AG10803 (cell line): ENCODE measurements around the gene ETFDH.
"Not testable (repeated sequence)": the region's sequence is repeated elsewhere in the genome, so short reads cannot be mapped to it uniquely, and the experiment has no call there.

ENCODE experiments used
- DNase-seq: peaks from one replicate; pipeline ENCODE4 v3.0.0; 2010; ENCODE audit warnings: low read depth
- H3K4me3 ChIP-seq: 2 replicates; pipeline ENCODE4 v1.5.1; 2011; ENCODE audit warnings: mild to moderate bottlenecking, low read length, control low read depth
- CTCF ChIP-seq: conservative IDR thresholded peaks from 2 replicates; pipeline ENCODE4 v1.5.1; 2011; ENCODE audit warnings: mild to moderate bottlenecking, low read length, control low read depth, inconsistent platforms

The ETFDH gene

GRCh38 chr4:158729716-158730559 lies 57.8 kb downstream of the ETFDH start:
- peak; percentile 97 for TF ChIP-seq CTCF
- peak; percentile 68 for DNase-seq

GRCh38 chr4:158738866-158739265 lies 66.8 kb downstream of the ETFDH start:
- no peak for DNase-seq
- no peak overlapping the region for H3K4me3 ChIP-seq
- no peak for TF ChIP-seq CTCF

More at GRCh38 chr4:158729716-158730559, 57.8 kb downstream of the ETFDH start:
- no peak overlapping the region for H3K4me3 ChIP-seq

GRCh38 chr4:158739600-158739999 lies 67.5 kb downstream of the ETFDH start:
- no peak for DNase-seq
- TF ChIP-seq CTCF, result no peak

DNA sequence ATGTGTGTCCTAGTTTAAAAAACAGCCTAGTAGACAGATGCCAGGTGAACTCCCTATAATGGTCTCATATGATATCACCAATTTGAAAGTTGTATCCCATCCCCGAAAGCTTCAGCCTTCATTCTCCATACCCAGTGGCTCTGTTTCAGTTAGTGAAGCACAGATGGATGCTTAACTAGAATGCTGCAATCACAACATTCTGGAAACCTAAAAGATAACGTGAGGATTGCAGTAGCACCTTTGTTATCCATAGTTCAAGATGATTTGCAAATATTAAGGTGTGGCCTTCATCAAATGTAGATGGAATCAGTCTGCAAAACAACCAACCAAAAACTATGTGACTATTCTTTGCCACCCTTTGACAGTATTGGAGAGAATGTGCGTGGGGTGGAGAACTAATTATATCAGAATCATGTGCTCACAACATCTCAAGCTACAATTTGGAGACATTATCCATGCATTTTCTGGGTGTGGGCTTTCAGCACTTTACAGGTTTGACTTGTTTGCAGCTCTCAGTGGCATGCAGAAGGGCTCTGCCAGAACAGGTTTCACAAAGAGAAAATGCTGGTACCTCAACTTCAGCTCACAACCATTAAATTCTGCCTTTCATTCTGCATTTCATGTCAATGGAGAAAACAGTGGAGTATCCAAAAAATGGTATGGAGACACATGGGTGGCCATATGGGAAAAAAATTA lies 69.4 kb downstream of the ETFDH start:
- no peak for TF ChIP-seq CTCF
- no peak overlapping the region for H3K4me3 ChIP-seq
- no peak for DNase-seq

More at GRCh38 chr4:158739600-158739999, 67.5 kb downstream of the ETFDH start:
- H3K4me3 ChIP-seq, result no peak overlapping the region

GRCh38 chr4:158746537-158746936 lies 74.4 kb downstream of the ETFDH start:
- not testable (repeated sequence) for H3K4me3 ChIP-seq, DNase-seq

- peak; percentile 95 for DNase-seq
- H3K4me3 ChIP-seq, result no peak overlapping the region
- no peak for TF ChIP-seq CTCF
These were observed 78.3 kb downstream of the ETFDH start for GRCh38 chr4:158750379-158750778.

- peak; percentile 96 for DNase-seq
- no peak for TF ChIP-seq CTCF
- no peak overlapping the region for H3K4me3 ChIP-seq
These were observed 82.5 kb downstream of the ETFDH start for GRCh38 chr4:158754385-158755180.

DNA sequence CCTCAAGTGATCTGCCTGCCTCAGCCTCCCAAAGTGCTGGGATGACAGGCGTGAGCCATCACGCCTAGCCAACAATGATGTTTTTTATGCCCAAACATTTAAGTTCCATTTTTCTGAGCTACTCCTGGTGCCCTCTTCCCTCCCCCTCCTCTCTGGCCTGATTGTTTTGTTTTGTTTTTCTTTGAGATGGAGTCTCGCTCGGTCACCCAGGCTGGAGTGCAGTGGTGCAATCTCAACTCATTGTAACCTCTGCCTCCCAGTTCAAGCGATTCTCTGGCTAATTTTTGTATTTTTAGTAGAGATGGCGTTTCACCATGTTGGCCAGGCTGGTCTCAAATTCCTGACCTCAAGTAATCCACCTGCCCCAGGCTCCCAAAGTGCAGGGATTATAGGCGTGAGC lies 83.7 kb downstream of the ETFDH start:
- not testable (repeated sequence) for H3K4me3 ChIP-seq, DNase-seq
